PC-9 (cell line): ENCODE measurements around the gene STRA6.

Source experiments
- EZH2 ChIP-seq: fragments of 200-600 bp; sonication (generic); IDR thresholded peaks from 2 replicates; pipeline ENCODE4 v1.8.0; 2017; ENCODE audit warnings: antibody characterized with exemption, low read depth
- TF ChIP-seq, protein P1 (sequence below): fragments of 200-600 bp; sonication (generic); conservative IDR thresholded peaks from 2 replicates; pipeline ENCODE4 v1.6.1; 2017; ENCODE audit warnings: mixed run types, antibody characterized with exemption, mild to moderate bottlenecking, moderate library complexity

DNA sequence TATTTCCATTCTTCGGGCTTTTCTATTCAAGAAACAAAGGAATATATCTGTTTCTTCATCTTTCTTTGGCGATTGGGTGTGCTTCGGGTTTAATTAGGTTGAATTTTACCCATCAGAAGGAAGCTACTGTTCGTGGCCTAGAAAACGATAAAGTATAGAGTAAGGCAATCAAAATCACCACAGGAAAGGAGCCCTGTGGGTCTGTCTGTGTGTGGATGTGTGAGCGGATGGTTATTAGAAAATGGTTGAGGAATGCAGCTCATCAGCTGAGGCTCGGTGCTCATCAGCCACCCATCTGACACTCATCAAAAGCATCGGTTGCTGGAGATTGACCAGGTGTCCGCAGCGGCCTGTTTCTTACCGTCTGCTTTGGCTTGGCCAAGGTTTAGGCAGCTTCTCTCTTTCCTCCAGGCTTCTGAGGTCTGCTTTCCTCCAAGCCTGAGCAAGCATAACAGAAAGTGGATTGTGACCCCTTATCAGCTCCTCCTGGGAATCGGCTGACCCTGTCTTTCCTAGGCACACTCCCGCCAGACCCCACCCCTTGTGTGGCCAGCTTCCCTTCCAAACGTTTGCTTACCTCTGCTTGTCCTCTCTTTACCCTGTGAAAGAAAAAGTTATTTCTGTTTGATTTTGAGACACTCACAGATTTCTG lies 46.7 kb downstream of the STRA6 start:
- TF ChIP-seq, protein P1, sequence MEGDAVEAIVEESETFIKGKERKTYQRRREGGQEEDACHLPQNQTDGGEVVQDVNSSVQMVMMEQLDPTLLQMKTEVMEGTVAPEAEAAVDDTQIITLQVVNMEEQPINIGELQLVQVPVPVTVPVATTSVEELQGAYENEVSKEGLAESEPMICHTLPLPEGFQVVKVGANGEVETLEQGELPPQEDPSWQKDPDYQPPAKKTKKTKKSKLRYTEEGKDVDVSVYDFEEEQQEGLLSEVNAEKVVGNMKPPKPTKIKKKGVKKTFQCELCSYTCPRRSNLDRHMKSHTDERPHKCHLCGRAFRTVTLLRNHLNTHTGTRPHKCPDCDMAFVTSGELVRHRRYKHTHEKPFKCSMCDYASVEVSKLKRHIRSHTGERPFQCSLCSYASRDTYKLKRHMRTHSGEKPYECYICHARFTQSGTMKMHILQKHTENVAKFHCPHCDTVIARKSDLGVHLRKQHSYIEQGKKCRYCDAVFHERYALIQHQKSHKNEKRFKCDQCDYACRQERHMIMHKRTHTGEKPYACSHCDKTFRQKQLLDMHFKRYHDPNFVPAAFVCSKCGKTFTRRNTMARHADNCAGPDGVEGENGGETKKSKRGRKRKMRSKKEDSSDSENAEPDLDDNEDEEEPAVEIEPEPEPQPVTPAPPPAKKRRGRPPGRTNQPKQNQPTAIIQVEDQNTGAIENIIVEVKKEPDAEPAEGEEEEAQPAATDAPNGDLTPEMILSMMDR, result no peak
- no peak for TF ChIP-seq EZH2
